ENCODE measurements around the gene TMEM163. TPM values are rescaled to one million over a fixed set of nuclear protein-coding genes. Genes with fewer than 3 reads are reported as not detected.

Gene TMEM163
- polyA plus RNA-seq, 1 experiment = not detected

DNA sequence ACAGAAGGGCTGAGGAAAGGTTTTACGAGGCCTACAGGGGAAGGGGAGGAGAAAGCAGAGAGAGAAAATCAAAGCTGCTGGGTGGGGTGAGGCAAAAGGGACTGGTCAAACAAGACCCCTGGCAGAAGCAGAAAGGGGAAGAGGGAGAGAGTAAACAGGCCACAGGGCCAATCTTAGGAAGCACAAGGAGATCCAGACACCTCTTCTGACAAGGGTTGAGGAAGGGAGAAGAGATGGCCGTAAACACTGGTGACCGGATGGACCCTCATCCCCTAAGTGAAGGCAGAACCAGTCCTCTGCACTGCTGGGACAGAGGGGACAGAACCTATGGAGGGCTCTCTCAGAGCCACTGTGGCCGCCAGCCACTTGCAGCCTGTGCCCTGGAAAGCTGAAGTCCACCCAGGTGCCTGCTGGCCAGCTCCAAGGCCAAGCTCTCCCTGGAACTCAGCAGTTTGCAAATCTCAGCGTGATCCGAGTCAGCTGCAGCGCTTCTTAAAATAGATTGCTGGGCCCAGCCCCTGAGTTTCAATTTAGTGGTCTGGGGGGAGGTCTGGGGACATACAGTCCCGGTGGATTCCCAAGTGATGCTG lies 108.8 kb downstream of the TMEM163 start:
- no peak overlapping the region for H3K4me3 ChIP-seq (ENCODE audit: low read depth, low read length)
- DNase-seq (ENCODE audit: low read depth, low spot score) = no peak
- ChIA-PET POLR2A (no interaction called here), CTCF (no interaction called here)
- TF ChIP-seq, protein P1, sequence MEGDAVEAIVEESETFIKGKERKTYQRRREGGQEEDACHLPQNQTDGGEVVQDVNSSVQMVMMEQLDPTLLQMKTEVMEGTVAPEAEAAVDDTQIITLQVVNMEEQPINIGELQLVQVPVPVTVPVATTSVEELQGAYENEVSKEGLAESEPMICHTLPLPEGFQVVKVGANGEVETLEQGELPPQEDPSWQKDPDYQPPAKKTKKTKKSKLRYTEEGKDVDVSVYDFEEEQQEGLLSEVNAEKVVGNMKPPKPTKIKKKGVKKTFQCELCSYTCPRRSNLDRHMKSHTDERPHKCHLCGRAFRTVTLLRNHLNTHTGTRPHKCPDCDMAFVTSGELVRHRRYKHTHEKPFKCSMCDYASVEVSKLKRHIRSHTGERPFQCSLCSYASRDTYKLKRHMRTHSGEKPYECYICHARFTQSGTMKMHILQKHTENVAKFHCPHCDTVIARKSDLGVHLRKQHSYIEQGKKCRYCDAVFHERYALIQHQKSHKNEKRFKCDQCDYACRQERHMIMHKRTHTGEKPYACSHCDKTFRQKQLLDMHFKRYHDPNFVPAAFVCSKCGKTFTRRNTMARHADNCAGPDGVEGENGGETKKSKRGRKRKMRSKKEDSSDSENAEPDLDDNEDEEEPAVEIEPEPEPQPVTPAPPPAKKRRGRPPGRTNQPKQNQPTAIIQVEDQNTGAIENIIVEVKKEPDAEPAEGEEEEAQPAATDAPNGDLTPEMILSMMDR (IDR thresholded peaks at IDR 0.05; ENCODE audit: low read depth, low read length) = no peak
- no peaks in the 10 kb centered on the region for H3K27me3 ChIP-seq (ENCODE audit: control insufficient read depth, insufficient read depth, low read length)
- peaks cover 7% of the 10 kb centered on the region for H3K9me3 ChIP-seq (ENCODE audit: control insufficient read depth, insufficient read depth, low read length)
- H3K27ac ChIP-seq (ENCODE audit: low read depth, low read length) = no peak overlapping the region

DNA sequence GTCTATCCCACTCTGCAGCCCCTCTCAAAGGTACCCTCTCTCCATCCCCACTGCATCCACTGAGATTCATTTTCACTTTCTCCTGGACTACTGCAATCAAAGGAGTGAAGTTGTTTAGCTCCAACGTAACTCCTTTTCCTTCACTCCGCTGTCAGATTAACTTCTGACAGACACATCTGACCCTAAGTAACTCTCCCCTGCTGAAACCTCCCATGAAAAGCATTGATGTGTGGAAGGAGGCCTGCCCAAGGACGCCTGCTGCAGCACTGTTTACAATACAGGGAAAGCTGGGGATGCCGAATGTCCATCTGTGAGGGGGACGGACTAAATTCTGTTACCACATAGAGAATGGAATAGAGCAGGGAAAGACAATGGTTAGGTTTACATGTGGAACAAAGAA lies 114.8 kb downstream of the TMEM163 start:
- H3K27ac ChIP-seq (ENCODE audit: low read depth, low read length) = no peak overlapping the region
- CTCF ChIA-PET = no interaction called here
- peaks cover 4% of the 10 kb centered on the region for H3K9me3 ChIP-seq (ENCODE audit: control insufficient read depth, insufficient read depth, low read length)
- no peaks in the 10 kb centered on the region for H3K27me3 ChIP-seq (ENCODE audit: control insufficient read depth, insufficient read depth, low read length)
- H3K4me3 ChIP-seq (ENCODE audit: low read depth, low read length) = no peak overlapping the region
- TF ChIP-seq, protein P1 (IDR thresholded peaks at IDR 0.05; ENCODE audit: low read depth, low read length) = no peak
- POLR2A ChIA-PET = no interaction called here
- DNase-seq (ENCODE audit: low read depth, low spot score) = no peak

DNA sequence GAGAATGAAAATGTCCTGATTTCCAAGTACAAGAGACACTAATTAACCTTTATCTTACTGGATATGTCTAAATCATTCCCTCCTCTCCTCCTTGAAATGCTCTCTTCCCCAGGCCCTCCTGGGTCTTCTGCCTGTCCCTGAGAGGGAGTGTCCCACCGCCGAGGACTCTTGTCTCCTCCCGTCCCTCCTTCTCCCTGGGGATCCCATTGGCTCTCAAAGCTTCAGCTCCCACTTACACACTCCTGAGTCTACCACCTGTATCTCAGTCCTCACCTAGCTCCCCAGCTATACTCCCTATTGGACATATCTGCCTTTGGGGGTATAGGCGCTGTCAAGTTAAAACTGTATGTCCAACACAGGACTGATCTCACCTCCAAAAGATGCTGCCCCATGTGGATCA lies 116.1 kb downstream of the TMEM163 start:
- Histone ChIP-seq H3K4me3 (ENCODE audit: low read depth, low read length) (no peak overlapping the region), H3K27ac (ENCODE audit: low read depth, low read length) (no peak overlapping the region), H3K9me3 (ENCODE audit: control insufficient read depth, insufficient read depth, low read length) (peaks cover 4% of the 10 kb centered on the region), H3K27me3 (ENCODE audit: control insufficient read depth, insufficient read depth, low read length) (no peaks in the 10 kb centered on the region)
- ChIA-PET CTCF (no interaction called here), POLR2A (no interaction called here)
- no peak for DNase-seq (ENCODE audit: low read depth, low spot score)
- TF ChIP-seq, protein P1 (IDR thresholded peaks at IDR 0.05; ENCODE audit: low read depth, low read length) = no peak

DNA sequence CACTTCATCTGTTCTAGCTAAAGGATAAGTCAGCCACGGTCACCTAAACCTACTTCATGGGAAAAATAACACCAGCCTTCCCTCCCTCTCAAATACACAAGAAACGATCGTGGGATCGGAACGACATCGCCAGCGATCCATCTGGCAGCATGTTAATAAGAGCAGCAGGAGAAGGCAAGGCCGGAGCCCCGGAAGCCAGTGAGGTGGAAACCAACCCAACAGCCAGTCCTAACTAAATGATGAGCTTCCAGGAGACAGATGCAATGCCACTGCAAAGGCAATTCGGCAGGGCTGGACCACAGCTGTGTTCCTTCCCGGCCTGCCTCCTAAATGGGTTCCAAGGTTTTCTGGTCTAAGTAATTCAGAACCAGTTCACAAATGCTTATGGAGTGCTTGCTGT lies 117.5 kb downstream of the TMEM163 start:
- TF ChIP-seq, protein P1 (IDR thresholded peaks at IDR 0.05; ENCODE audit: low read depth, low read length) = no peak
- ChIA-PET POLR2A (no interaction called here), CTCF (no interaction called here)
- H3K4me3 ChIP-seq (ENCODE audit: low read depth, low read length) = no peak overlapping the region
- no peak overlapping the region for H3K27ac ChIP-seq (ENCODE audit: low read depth, low read length)
- peaks cover under 1% of the 10 kb centered on the region for H3K9me3 ChIP-seq (ENCODE audit: control insufficient read depth, insufficient read depth, low read length)
- H3K27me3 ChIP-seq (ENCODE audit: control insufficient read depth, insufficient read depth, low read length) = no peaks in the 10 kb centered on the region
- DNase-seq (ENCODE audit: low read depth, low spot score) = no peak

DNA sequence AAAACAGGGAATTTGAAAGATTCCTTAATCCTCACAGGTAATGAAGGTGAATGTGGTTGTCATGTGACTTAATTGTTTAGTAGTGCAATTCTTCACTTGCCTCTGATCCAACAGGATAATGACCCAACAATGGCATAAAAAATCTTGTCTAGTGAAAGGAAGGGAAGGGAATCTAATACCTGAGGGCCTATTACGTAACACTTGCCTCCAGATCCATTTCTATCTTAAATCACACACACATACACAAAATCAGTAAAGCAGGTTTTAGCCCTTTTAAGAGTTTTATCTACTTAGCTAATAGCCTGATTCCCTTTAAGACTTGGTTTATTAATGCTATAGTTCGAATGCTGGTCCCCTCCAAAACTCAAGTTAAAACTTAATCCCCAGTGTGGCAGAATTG lies 118.6 kb downstream of the TMEM163 start:
- H3K27ac ChIP-seq (ENCODE audit: low read depth, low read length) = no peak overlapping the region
- no peaks in the 10 kb centered on the region for H3K9me3 ChIP-seq (ENCODE audit: control insufficient read depth, insufficient read depth, low read length)
- ChIA-PET POLR2A (no interaction called here), CTCF (no interaction called here)
- no peak overlapping the region for H3K4me3 ChIP-seq (ENCODE audit: low read depth, low read length)
- no peaks in the 10 kb centered on the region for H3K27me3 ChIP-seq (ENCODE audit: control insufficient read depth, insufficient read depth, low read length)
- TF ChIP-seq, protein P1 (IDR thresholded peaks at IDR 0.05; ENCODE audit: low read depth, low read length) = no peak
- DNase-seq (ENCODE audit: low read depth, low spot score) = no peak
